ENCODE measurements around the gene PSMA4.

GRCh38 chr15:78527325-78527724, 12.9 kb upstream of the PSMA4 start:
- TF ChIP-seq POLR2A (IDR thresholded peaks at IDR 0.05) = no peak
- TF ChIP-seq, protein P1, sequence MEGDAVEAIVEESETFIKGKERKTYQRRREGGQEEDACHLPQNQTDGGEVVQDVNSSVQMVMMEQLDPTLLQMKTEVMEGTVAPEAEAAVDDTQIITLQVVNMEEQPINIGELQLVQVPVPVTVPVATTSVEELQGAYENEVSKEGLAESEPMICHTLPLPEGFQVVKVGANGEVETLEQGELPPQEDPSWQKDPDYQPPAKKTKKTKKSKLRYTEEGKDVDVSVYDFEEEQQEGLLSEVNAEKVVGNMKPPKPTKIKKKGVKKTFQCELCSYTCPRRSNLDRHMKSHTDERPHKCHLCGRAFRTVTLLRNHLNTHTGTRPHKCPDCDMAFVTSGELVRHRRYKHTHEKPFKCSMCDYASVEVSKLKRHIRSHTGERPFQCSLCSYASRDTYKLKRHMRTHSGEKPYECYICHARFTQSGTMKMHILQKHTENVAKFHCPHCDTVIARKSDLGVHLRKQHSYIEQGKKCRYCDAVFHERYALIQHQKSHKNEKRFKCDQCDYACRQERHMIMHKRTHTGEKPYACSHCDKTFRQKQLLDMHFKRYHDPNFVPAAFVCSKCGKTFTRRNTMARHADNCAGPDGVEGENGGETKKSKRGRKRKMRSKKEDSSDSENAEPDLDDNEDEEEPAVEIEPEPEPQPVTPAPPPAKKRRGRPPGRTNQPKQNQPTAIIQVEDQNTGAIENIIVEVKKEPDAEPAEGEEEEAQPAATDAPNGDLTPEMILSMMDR (IDR thresholded peaks at IDR 0.05) = no peak
